Activated gamma-delta T cell treated with Interleukin-2 at 50 U/mL for 16 hours (primary cell): Measurements from ENCODE around the gene PCNT.

Source experiments
- DNase-seq: peaks from one replicate; pipeline ENCODE4 v3.0.0-alpha.2; 2020

PCNT gene

GRCh38 chr21:46323710-46324389, at the start of gene PCNT, which contains the start of gene C21orf58:
PCNT (plus strand) TSS chr21:46324156; CDS start chr21:46324229, 73 bp downstream.
C21orf58 (minus strand) TSS chr21:46323870; CDS start chr21:46322738, 1,132 bp downstream.
- DNase-seq = peak; percentile 96

- no peak for DNase-seq
Observed at GRCh38 chr21:46274797-46275390, 49.1 kb upstream of the PCNT start.

- no peak for DNase-seq
Observed at GRCh38 chr21:46284077-46284644, 39.8 kb upstream of the PCNT start.

GRCh38 chr21:46284733-46285132, 39.2 kb upstream of the PCNT start:
- DNase-seq = no peak

GRCh38 chr21:46285206-46285661, 38.7 kb upstream of the PCNT start, which contains the start of gene MCM3AP:
MCM3AP (minus strand) TSS chr21:46285611; CDS start chr21:46285286, 325 bp downstream.
- DNase-seq = no peak

GRCh38 chr21:46285761-46286647, 38.0 kb upstream of the PCNT start, which contains the start of gene YBEY:
YBEY (plus strand) TSS chr21:46286342; CDS start chr21:46286914, 572 bp downstream.
- peak; percentile 84 for DNase-seq

- no peak for DNase-seq
Observed at GRCh38 chr21:46286648-46287002, 37.3 kb upstream of the PCNT start.

GRCh38 chr21:46287541-46287940, 36.4 kb upstream of the PCNT start:
- no peak for DNase-seq

GRCh38 chr21:46289655-46290179, 34.2 kb upstream of the PCNT start:
- no peak for DNase-seq

GRCh38 chr21:46291561-46291960, 32.4 kb upstream of the PCNT start:
- DNase-seq = no peak

- no peak for DNase-seq
Observed at GRCh38 chr21:46294647-46295176, 29.2 kb upstream of the PCNT start.

- DNase-seq = no peak
Observed at GRCh38 chr21:46295177-46295770, 28.7 kb upstream of the PCNT start.

- DNase-seq = peak; percentile 37
Observed at GRCh38 chr21:46295996-46296752, 27.8 kb upstream of the PCNT start.

- no peak for DNase-seq
Observed at GRCh38 chr21:46297338-46298271, 26.4 kb upstream of the PCNT start.

- DNase-seq = no peak
Observed at GRCh38 chr21:46299167-46299566, 24.8 kb upstream of the PCNT start.

GRCh38 chr21:46301759-46302158, 22.2 kb upstream of the PCNT start:
- DNase-seq = no peak

GRCh38 chr21:46304437-46304836, 19.5 kb upstream of the PCNT start:
- DNase-seq = no peak

- no peak for DNase-seq
Observed at GRCh38 chr21:46304955-46305354, 19.0 kb upstream of the PCNT start.

GRCh38 chr21:46307625-46308024, 16.3 kb upstream of the PCNT start:
- no peak for DNase-seq

- DNase-seq = no peak
Observed at GRCh38 chr21:46308431-46308830, 15.5 kb upstream of the PCNT start.
